GM12801 (cell line): ENCODE measurements around the gene PGLYRP2.

Experiments used
- CTCF ChIP-seq: IDR thresholded peaks from one replicate; pipeline ENCODE4 v1.5.1; 2011; ENCODE audit warnings: control low read depth; ENCODE audit not compliant: insufficient read length; ENCODE audit errors: extremely low read depth

Gene PGLYRP2

GRCh38 chr19:15455996-15456395 lies 23.3 kb downstream of the PGLYRP2 start:
- no peak for TF ChIP-seq CTCF

GRCh38 chr19:15453906-15454860 lies 25.1 kb downstream of the PGLYRP2 start:
- no peak for TF ChIP-seq CTCF

GRCh38 chr19:15453091-15453578 lies 26.2 kb downstream of the PGLYRP2 start:
- TF ChIP-seq CTCF = no peak

- TF ChIP-seq CTCF = no peak
Observed at GRCh38 chr19:15452111-15453047, 26.9 kb downstream of the PGLYRP2 start.

- no peak for TF ChIP-seq CTCF
Observed at GRCh38 chr19:15450528-15450890, 28.8 kb downstream of the PGLYRP2 start.

- TF ChIP-seq CTCF = no peak
Observed at GRCh38 chr19:15449620-15450527, 29.4 kb downstream of the PGLYRP2 start, which contains the start of gene WIZ. Gene WIZ (minus strand): TSS chr19:15449956. CDS start chr19:15448307, 1,649 bp downstream.
